ENCODE measurements around the gene KCTD17.

GRCh38 chr22:37007651-37008050 lies 43.9 kb upstream of the KCTD17 start:
- TF ChIP-seq CTCF (IDR thresholded peaks at IDR 0.05): no peak
- no peak for TF ChIP-seq ZFX (IDR thresholded peaks at IDR 0.05; ENCODE audit: borderline replicate concordance)

Measured in 22Rv1 (cell line).